Pancreas (tissue), 10 donors: ENCODE measurements around the gene TRIM42. TPM values are rescaled to one million over a fixed set of nuclear protein-coding genes. Genes with fewer than 3 reads are reported as not detected.

Source experiments
- ATAC-seq, 4 donors: fragments of 200-7000 bp; cut with Tn5 transposase; one replicate each; pipeline versions ENCODE4 v1.8.0 to v1.9.1; 2020; ENCODE audit warnings: mild to moderate bottlenecking in 4 of 4, moderate library complexity in 4 of 4
- DNase-seq, 6 donors: peaks; one replicate each; pipeline ENCODE4 v3.0.0-alpha.2; 2020
- FAIRE-seq: peaks from 2 replicates; lab custom pipeline; 2012; peaks lifted over from hg19 to GRCh38; lab: Jason Lieb, UNC
- H3K27ac ChIP-seq, 4 donors: fragments of 200-600 bp; sonication (generic); 1 replicate in 3 of 4; 2 replicates in 1 of 4; pipeline versions ENCODE4 v1.5.0 to v1.8.0; 2020
- H3K27me3 ChIP-seq, 4 donors: fragments of 200-600 bp; one replicate each; pipeline ENCODE4 v1.8.0; 2021
- H3K36me3 ChIP-seq, 3 donors: fragments of 200-600 bp; sonication (generic) in 1 of 3; one replicate each; pipeline versions ENCODE4 v1.5.0 to v1.8.0; 2020 to 2021
- H3K4me1 ChIP-seq, 3 donors: fragments of 200-600 bp; one replicate each; pipeline ENCODE4 v1.8.0; 2021
- H3K4me3 ChIP-seq, 4 donors: fragments of 200-600 bp; sonication (generic) in 2 of 4; one replicate each; pipeline versions ENCODE4 v1.5.0 to v1.8.0; 2020 to 2021
- H3K9me3 ChIP-seq, 4 donors: fragments of 200-600 bp; one replicate each; pipeline ENCODE4 v1.8.0; 2021
- WGBS, 2 donors: extraction: QIAGEN DNeasy Blood & Tissue Kit; methylation state at CpG; one replicate each; pipeline ENCODE4 v1.1.7; 2013; 5-methylcytosine and 5-hydroxymethylcytosine counted together
- intact Hi-C, 3 donors: fragments of 100-400 bp; cut with DNase I; formaldehyde crosslinking; loops; one replicate each; pipeline versions ENCODE4 v1.11.1 to v1.14.2; 2022
- polyA plus RNA-seq, 2 donors: library from polyadenylated mRNA; stranded (reverse); fragments of 200-250 nt; gene quantifications; one replicate each; pipeline ENCODE4 v1.2.3, GENCODE V29; 2013
- total RNA-seq, 6 donors: library from RNA; stranded (reverse); fragmentation: NEBNext Ultra II Directional in 4 of 6; extraction: Animal tissue kit (Norgen Biotek cat#: 25700) in 4 of 6; gene quantifications; one replicate each; pipeline versions ENCODE4 v1.2.1 to v1.2.4, GENCODE V29; 2021 to 2023
- TF ChIP-seq, protein P1 (sequence below), 4 donors: fragments of 200-600 bp; sonication (generic) in 3 of 4; IDR thresholded peaks; one replicate each; pipeline versions ENCODE4 v1.5.0 to v1.8.0; 2021; ENCODE audit warnings: antibody characterized with exemption in 4 of 4
- donor health status: healthy with polysubstance abuse.
- donor health status: DM: no; HTN: no; CAD: no; lungs with moderate emphysema.
- donor health status: DM: no; HTN: no; CAD: no.
- donor health status: control.
- donor health status: control.
- donor health status: Bipolar disorder and iron deficiency.
- donor health status: DM: yes; HTN: yes; CAD: no.
- donor health status: DM: no; HTN: no; CAD: no.
- donor health status: DM: no; HTN: no; CAD: no.
- donor health status: DM: yes; HTN: yes; CAD: no.

Gene TRIM42
- total and polyA plus RNA-seq, 8 donors: not detected

- Histone ChIP-seq H3K27ac (no peak overlapping the region), H3K9me3 (no peaks in the 10 kb centered on the region), H3K4me3 (no peak overlapping the region), H3K36me3 (no peaks in the 10 kb centered on the region), H3K4me1 (no peaks in the 10 kb centered on the region), H3K27me3 (no peaks in the 10 kb centered on the region)
- WGBS, 2 donors: 77 to 90% methylated on average over 3 of the region's 3 CpGs
- FAIRE-seq (no peak), ATAC-seq (no peak), DNase-seq (no peak)
- TF ChIP-seq, protein P1, sequence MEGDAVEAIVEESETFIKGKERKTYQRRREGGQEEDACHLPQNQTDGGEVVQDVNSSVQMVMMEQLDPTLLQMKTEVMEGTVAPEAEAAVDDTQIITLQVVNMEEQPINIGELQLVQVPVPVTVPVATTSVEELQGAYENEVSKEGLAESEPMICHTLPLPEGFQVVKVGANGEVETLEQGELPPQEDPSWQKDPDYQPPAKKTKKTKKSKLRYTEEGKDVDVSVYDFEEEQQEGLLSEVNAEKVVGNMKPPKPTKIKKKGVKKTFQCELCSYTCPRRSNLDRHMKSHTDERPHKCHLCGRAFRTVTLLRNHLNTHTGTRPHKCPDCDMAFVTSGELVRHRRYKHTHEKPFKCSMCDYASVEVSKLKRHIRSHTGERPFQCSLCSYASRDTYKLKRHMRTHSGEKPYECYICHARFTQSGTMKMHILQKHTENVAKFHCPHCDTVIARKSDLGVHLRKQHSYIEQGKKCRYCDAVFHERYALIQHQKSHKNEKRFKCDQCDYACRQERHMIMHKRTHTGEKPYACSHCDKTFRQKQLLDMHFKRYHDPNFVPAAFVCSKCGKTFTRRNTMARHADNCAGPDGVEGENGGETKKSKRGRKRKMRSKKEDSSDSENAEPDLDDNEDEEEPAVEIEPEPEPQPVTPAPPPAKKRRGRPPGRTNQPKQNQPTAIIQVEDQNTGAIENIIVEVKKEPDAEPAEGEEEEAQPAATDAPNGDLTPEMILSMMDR (IDR thresholded peaks at IDR 0.05): no peak
- intact Hi-C loops: no loop called here
Measured at GRCh38 chr3:140733623-140734022, 55.8 kb downstream of the TRIM42 start.

- no peaks in the 10 kb centered on the region for H3K36me3 ChIP-seq
- intact Hi-C loops: no loop called here
- no peaks in the 10 kb centered on the region for H3K9me3 ChIP-seq
- FAIRE-seq: no peak
- TF ChIP-seq, protein P1 (IDR thresholded peaks at IDR 0.05): peak in 3 of 4 donors; percentile 17 to 39 (median 37)
- 29 to 42% methylated on average over 5 of the region's 5 CpGs for WGBS, 2 donors
- ATAC-seq: peak in 3 of 4 donors; percentile 76 to 78 (median 77)
- no peak overlapping the region for H3K27ac ChIP-seq
- no peak overlapping the region for H3K4me3 ChIP-seq
- DNase-seq: peak in 3 of 6 donors; percentile 16 to 56 (median 24)
- H3K4me1 ChIP-seq: no peaks in the 10 kb centered on the region
- no peaks in the 10 kb centered on the region for H3K27me3 ChIP-seq
Measured at GRCh38 chr3:140736863-140737460, 59.1 kb downstream of the TRIM42 start.

DNA sequence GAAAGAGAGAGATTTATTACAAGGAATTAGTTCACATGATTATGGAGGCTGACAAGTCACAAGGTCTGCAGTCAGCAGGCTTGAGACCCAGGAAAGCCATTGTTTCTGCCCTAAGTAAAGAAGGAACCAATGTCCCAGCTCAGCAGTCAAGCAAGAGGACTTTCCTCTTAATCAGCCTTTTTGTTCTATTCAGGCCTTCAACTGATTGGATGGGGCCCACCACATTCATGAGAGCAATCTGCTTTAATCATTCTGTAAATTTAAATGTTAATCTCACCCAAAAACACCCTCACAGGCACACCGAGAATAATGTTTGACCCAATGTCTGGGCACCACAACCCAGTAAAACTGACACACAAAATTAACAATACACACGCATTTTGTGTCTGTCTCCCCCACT lies 64.3 kb downstream of the TRIM42 start:
- FAIRE-seq: no peak
- H3K4me1 ChIP-seq: no peaks in the 10 kb centered on the region
- no peaks in the 10 kb centered on the region for H3K9me3 ChIP-seq
- no peak overlapping the region for H3K27ac ChIP-seq
- TF ChIP-seq, protein P1 (IDR thresholded peaks at IDR 0.05): no peak
- intact Hi-C loops: no loop called here
- no peaks in the 10 kb centered on the region for H3K36me3 ChIP-seq
- H3K27me3 ChIP-seq: no peaks in the 10 kb centered on the region
- no peak for ATAC-seq
- no peak overlapping the region for H3K4me3 ChIP-seq
- WGBS, 2 donors: 90 to 93% methylated on average over 2 of the region's 2 CpGs
- no peak for DNase-seq

GRCh38 chr3:140748171-140748570 lies 70.3 kb downstream of the TRIM42 start:
- Histone ChIP-seq H3K4me3 (no peak overlapping the region), H3K36me3 (no peaks in the 10 kb centered on the region), H3K9me3 (no peaks in the 10 kb centered on the region), H3K27ac (no peak overlapping the region), H3K4me1 (no peaks in the 10 kb centered on the region), H3K27me3 (no peaks in the 10 kb centered on the region)
- TF ChIP-seq, protein P1 (IDR thresholded peaks at IDR 0.05): no peak
- ATAC-seq: no peak
- FAIRE-seq: no peak
- DNase-seq: no peak
- WGBS, 2 donors: 56 to 61% methylated on average over 3 of the region's 3 CpGs
- intact Hi-C loops: no loop called here

- no peaks in the 10 kb centered on the region for H3K36me3 ChIP-seq
- no peaks in the 10 kb centered on the region for H3K9me3 ChIP-seq
- 69 to 83% methylated on average over 1 of the region's 1 CpG for WGBS, 2 donors
- H3K27ac ChIP-seq: no peak overlapping the region
- no peak overlapping the region for H3K4me3 ChIP-seq
- no peaks in the 10 kb centered on the region for H3K27me3 ChIP-seq
- ATAC-seq (no peak), DNase-seq (no peak), FAIRE-seq (no peak)
- intact Hi-C loops: no loop called here
- no peaks in the 10 kb centered on the region for H3K4me1 ChIP-seq
- TF ChIP-seq, protein P1 (IDR thresholded peaks at IDR 0.05): no peak
Measured at GRCh38 chr3:140748903-140749302, 71.0 kb downstream of the TRIM42 start.
